Large intestine (tissue), 1 donor: Measurements from ENCODE around the gene FLACC1. TPM values are rescaled to one million over a fixed set of nuclear protein-coding genes. Genes with fewer than 3 reads are reported as not detected.

Experiments used
- polyA plus RNA-seq: library from polyadenylated mRNA; unstranded; fragments of 120-200 nt; gene quantifications from one replicate; pipeline ENCODE4 v1.2.1, GENCODE V29; 2013

Gene FLACC1
- polyA plus RNA-seq, 1 donor: 0.76 TPM

Other genes with a start within 250 kb of the FLACC1 start
- 90.6 TPM for gene CFLAR, start 241.2 kb downstream of the FLACC1 start, polyA plus RNA-seq
- 19.9 TPM for gene CASP10, start 174.2 kb downstream of the FLACC1 start, polyA plus RNA-seq
- gene CASP8, start 96.8 kb downstream of the FLACC1 start, polyA plus RNA-seq: 40.2 TPM
- gene TRAK2, start 94.1 kb upstream of the FLACC1 start, polyA plus RNA-seq: 24.5 TPM
- 65.5 TPM for gene STRADB, start 94.4 kb upstream of the FLACC1 start, polyA plus RNA-seq